Activated T-cell treated with anti-CD3 and anti-CD28 coated beads, Interleukin-2, amount 50 U/mL, for 72 hours (primary cell): ENCODE measurements around the gene HNRNPUL1. TPM values are rescaled to one million over a fixed set of nuclear protein-coding genes. Genes with fewer than 3 reads are reported as not detected.
A peak's percentile ranks its signal among the peaks of the same experiment; 100 is the strongest.

Source experiments
- ATAC-seq, 2 donors: fragments of 150-1000 bp; cut with Tn5 transposase; replicated peaks in 1 of 2; 2 replicates each; pipeline ENCODE4 v1.10.0; 2021; ENCODE audit warnings: moderate library complexity in 2 of 2, mild to moderate bottlenecking in 1 of 2
- DNase-seq, 2 donors: peaks; one replicate each; pipeline ENCODE4 v3.0.0; 2021 to 2022; ENCODE audit warnings: mixed read lengths in 1 of 2
- H3K27ac Mint-ChIP-seq: one replicate; pipeline ENCODE4 v1.8.0; 2022; ENCODE audit warnings: mild to moderate bottlenecking, moderate library complexity, mixed read lengths
- H3K27me3 Mint-ChIP-seq: one replicate; pipeline ENCODE4 v1.8.0; 2022; ENCODE audit warnings: low read depth, mixed read lengths
- H3K36me3 Mint-ChIP-seq, 2 donors: one replicate each; pipeline ENCODE4 v1.8.0; 2022; ENCODE audit warnings: mixed read lengths in 2 of 2, mild to moderate bottlenecking in 1 of 2; ENCODE audit not compliant: insufficient read depth in 2 of 2
- H3K4me1 Mint-ChIP-seq: one replicate; pipeline ENCODE4 v1.8.0; 2022; ENCODE audit warnings: low read depth, mixed read lengths
- H3K4me3 Mint-ChIP-seq, 2 donors: one replicate each; pipeline ENCODE4 v1.8.0; 2022; ENCODE audit warnings: mild to moderate bottlenecking in 2 of 2, mixed read lengths in 2 of 2, moderate library complexity in 2 of 2
- H3K9me3 Mint-ChIP-seq, 2 donors: one replicate each; pipeline ENCODE4 v1.8.0; 2022; ENCODE audit warnings: mixed read lengths in 2 of 2
- total RNA-seq, 2 donors: library from RNA; stranded (reverse); gene quantifications; one replicate each; pipeline ENCODE4 v1.2.3, GENCODE V29; 2022

The HNRNPUL1 gene
- total RNA-seq: 100 to 1,000 TPM; 276 to 351 TPM

DNA sequence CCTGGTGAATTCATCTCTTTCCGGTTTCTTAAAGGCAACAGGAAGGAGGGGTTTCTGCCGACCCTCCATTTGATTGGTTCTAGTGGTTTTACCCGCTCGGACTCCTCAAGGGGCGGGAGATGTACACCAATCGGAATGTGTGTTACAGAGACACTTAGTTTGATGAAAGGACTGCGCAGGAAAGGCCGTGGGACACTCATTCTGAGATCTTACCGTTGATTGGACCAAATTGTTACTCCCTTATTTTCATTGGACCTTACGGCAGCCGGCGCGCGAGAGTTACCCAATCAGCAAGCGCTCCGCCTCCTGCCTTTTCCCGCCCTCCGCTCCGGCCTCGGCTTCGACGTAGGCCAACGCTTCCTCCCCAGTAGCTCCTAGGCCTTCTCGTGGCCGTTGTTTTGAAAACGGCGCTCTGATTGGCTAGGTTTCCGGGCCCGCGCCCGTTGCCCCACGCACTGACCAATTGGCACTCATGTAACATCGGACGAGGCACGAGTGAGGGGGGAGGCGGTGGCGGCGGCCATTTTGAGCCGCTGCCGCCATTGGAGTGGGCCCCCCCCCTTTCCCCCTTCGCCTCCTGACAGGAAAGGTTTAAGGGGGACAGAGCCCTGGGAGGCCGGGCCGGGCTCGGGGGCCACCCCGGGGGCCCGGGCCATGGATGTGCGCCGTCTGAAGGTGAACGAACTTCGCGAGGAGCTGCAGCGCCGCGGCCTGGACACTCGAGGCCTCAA, at the start of gene HNRNPUL1:
Gene HNRNPUL1, plus strand, starts transcription at position 523 of the 731 bp plus-strand sequence. Its CDS starts 132 bp downstream, at position 655.
- peak within 1 kb of the TSS; percentile 97 for H3K27ac Mint-ChIP-seq
- ATAC-seq (peak; percentile 64 to 71), DNase-seq (peak; percentile 99)
- H3K27me3 Mint-ChIP-seq: no peaks in the 10 kb centered on the region
- peaks cover 45% of the 10 kb centered on the region for H3K4me1 Mint-ChIP-seq
- no peaks in the 10 kb centered on the region for H3K9me3 Mint-ChIP-seq
- peaks cover 22 to 26% of the 10 kb centered on the region in 2 donors for H3K36me3 Mint-ChIP-seq
- H3K4me3 Mint-ChIP-seq: peak within 1 kb of the TSS; percentile 90 to 94

DNA sequence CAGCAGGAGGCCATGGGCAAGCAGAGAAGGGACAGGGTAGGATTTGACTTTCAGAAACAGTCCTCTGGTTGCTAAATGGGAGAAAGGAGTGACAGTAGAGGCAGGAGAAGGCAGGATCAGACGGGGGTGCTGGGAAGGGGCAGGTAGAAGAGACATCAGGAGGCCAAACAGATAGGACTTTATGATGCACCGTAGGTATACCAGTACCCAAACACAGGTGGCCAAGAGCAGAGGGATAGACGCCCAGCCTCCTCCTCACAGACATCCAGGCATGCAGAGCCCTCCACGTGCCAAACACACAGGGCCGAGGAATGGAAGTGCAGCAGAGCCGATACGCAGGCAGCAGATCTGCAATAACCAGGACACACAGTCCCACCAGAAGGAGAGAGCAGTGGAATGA, 46.4 kb upstream of the HNRNPUL1 start:
- Mint-ChIP-seq H3K4me1 (peaks cover 7% of the 10 kb centered on the region), H3K36me3 (peaks cover 0 to 1% of the 10 kb centered on the region in 2 donors), H3K27ac (no peak overlapping the region), H3K4me3 (no peak overlapping the region), H3K27me3 (peaks cover 23% of the 10 kb centered on the region), H3K9me3 (no peaks in the 10 kb centered on the region)
- ATAC-seq: no peak
- DNase-seq: no peak

DNA sequence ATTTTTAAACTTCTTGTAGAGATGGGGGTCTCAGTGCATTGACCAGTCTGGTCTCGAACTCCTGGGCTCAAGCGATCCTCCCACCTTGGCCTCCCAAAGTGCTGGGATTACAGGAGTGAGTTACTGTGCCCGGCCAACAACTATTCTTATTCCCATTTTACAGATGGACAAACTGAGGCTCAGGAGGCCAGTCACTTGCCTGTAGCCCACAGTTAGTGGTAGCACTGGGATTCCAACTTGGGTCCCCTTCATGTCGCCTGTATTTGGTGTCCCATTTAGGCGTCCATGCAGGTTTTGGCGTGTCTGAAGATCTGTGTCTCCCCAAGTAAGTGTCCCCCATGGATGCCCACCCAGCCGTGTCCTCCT, 45.9 kb upstream of the HNRNPUL1 start:
- peaks cover 0 to 1% of the 10 kb centered on the region in 2 donors for H3K36me3 Mint-ChIP-seq
- no peaks in the 10 kb centered on the region for H3K9me3 Mint-ChIP-seq
- no peak overlapping the region for H3K4me3 Mint-ChIP-seq
- peaks cover 12% of the 10 kb centered on the region for H3K4me1 Mint-ChIP-seq
- ATAC-seq (no peak), DNase-seq (no peak)
- H3K27ac Mint-ChIP-seq: no peak overlapping the region
- peaks cover 23% of the 10 kb centered on the region for H3K27me3 Mint-ChIP-seq

DNA sequence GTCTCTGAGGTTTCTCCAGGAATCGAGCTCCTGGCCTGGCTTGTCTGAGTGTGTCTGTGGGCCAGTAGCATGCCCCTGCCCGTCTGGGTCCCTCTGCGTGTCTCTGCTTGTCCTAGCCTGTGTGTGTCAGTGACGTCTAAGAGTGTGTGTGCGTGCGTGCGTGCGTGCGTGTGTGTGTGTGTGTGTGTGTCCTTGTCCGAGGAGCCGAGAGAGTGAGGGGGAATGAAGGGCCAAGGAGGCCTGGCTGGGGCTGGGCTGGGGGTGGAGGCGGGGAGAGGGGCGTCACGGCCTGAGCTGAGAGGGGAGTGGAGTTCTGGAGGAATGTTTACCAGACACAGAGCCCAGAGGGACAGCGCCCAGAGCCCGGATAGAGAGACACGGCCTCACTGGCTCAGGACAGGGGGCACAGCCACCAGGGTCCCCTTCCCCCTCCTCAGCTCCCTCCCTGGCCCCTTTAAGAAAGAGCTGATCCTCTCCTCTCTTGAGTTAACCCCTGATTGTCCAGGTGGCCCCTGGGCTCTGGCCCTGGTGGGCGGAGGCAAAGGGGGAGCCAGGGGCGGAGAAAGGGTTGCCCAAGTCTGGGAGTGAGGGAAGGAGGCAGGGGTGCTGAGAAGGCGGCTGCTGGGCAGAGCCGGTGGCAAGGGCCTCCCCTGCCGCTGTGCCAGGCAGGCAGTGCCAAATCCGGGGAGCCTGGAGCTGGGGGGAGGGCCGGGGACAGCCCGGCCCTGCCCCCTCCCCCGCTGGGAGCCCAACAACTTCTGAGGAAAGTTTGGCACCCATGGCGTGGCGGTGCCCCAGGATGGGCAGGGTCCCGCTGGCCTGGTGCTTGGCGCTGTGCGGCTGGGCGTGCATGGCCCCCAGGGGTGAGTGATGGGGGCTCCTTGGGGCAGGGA, 45.3 kb upstream of the HNRNPUL1 start, which contains the start of gene AXL:
Gene AXL, plus strand, starts transcription at position 609 of the 893 bp plus-strand sequence. Its CDS starts 170 bp downstream, at position 779.
- Mint-ChIP-seq H3K36me3 (peaks cover 0 to 1% of the 10 kb centered on the region in 2 donors), H3K27me3 (peaks cover 26% of the 10 kb centered on the region), H3K9me3 (no peaks in the 10 kb centered on the region), H3K27ac (no peak within 1 kb of the TSS), H3K4me1 (peaks cover 17% of the 10 kb centered on the region), H3K4me3 (no peak within 1 kb of the TSS)
- ATAC-seq (peak in 1 of 2 donors; percentile 10), DNase-seq (no peak)

DNA sequence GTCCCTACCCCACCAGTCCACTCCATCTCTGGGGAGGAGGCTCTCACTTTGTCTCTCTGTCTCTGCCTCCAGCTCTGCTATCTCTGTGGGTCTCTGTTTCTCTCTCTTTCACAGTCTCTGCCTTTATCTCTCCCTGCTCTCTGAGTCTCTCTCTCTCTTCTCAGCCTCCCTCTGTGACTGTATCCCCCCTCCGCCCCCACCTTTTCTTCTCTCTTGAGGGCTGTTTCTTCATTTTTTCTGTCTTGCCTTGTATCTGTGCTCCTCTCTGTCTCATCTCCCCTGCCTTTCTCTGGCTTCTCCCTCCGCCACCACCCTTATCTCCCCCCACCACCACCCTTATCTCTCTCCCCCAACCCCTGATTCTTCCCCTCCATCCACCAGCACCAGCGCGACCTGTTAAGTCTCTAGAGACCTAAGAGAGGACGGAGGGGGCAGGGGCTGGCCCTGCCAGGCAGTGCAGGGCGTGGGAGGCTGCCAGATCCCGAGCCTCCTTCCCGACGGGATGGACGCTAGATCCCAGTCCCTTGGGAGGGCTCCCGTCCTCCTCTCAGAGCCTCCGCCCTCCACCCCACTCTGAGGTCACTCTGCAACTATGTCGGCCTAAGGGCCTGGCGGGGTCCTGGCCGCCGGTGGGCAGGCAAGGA, 44.1 kb upstream of the HNRNPUL1 start:
- Mint-ChIP-seq H3K27ac (no peak overlapping the region), H3K4me1 (peaks cover 28% of the 10 kb centered on the region)

DNA sequence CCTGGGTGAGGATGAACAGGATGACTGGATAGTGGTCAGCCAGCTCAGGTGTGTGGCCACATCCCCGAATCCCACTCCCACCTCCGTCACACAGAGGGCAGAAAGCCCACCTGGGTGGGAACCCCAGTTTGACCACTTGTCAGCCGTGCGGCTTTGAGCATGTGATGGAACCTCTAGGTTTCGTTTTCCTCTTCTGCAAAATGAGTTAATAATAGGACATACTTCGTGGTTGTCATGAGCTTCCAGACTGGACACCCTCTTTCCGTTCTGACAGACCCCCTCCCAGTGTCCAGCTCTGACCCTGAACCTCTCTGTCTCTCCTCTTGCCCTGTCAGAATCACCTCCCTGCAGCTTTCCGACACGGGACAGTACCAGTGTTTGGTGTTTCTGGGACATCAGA, 43.4 kb upstream of the HNRNPUL1 start:
- H3K4me1 Mint-ChIP-seq: peaks cover 35% of the 10 kb centered on the region
- ATAC-seq: no peak
- no peak overlapping the region for H3K4me3 Mint-ChIP-seq
- H3K9me3 Mint-ChIP-seq: no peaks in the 10 kb centered on the region
- no peak for DNase-seq
- H3K27me3 Mint-ChIP-seq: peaks cover 30% of the 10 kb centered on the region
- H3K27ac Mint-ChIP-seq: no peak overlapping the region
- peaks cover 1 to 3% of the 10 kb centered on the region in 2 donors for H3K36me3 Mint-ChIP-seq

More for the DNA sequence above, 44.1 kb upstream of the HNRNPUL1 start:
- Mint-ChIP-seq H3K27me3 (peaks cover 30% of the 10 kb centered on the region), H3K36me3 (peaks cover 0 to 1% of the 10 kb centered on the region in 2 donors), H3K9me3 (no peaks in the 10 kb centered on the region), H3K4me3 (no peak overlapping the region)
- DNase-seq (no peak), ATAC-seq (no peak)

DNA sequence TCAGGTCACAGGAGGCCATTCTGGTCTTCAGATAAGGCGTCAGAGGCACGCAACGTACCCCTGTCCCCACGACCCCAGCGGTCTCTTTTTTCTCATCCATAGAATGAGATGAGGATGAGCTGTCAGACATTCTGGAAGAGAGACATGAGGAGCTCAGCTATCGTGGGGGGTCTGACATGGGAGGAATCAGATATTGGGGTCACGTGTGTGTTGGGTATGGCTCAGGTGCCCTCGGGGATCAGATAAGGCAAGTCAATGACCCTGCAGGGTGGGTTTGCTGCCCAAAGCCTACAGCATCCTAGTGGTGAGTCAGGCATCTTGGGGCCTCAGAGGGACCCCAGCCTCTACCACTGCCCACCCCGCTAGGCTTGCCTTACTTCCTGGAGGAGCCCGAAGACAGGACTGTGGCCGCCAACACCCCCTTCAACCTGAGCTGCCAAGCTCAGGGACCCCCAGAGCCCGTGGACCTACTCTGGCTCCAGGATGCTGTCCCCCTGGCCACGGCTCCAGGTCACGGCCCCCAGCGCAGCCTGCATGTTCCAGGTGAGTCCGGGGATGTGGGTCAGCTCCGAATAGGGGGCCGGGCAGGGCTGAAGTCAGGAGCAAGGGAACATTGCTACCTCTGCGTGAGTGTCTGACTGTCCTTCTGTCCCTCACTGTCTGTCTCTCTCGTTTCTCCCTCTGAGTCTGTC, 42.5 kb upstream of the HNRNPUL1 start:
- DNase-seq (no peak), ATAC-seq (no peak)
- Mint-ChIP-seq H3K4me3 (no peak overlapping the region), H3K4me1 (peaks cover 41% of the 10 kb centered on the region), H3K36me3 (peaks cover 1 to 3% of the 10 kb centered on the region in 2 donors), H3K27ac (no peak overlapping the region), H3K27me3 (peaks cover 30% of the 10 kb centered on the region), H3K9me3 (no peaks in the 10 kb centered on the region)

DNA sequence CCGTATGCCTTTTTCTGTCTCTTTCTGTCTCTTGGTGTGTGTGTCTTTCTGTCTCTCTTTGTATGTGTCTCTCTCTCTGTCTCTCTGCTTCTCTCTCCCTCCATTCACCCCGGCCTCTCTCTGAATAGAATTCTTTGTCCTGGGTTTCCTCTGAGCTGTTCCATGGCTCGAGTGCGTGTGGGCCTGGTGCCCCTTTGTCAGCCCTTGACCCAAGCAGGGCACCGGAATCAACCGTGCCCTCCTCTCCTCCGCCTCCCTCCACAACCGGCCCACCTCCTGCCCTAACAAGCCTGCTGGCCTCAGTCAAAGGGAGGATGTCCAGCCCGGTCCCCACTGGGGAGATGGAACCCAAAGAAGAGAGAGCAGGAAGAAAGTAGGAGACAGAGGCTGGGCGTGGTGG, 41.9 kb upstream of the HNRNPUL1 start:
- H3K4me1 Mint-ChIP-seq: peaks cover 46% of the 10 kb centered on the region

DNA sequence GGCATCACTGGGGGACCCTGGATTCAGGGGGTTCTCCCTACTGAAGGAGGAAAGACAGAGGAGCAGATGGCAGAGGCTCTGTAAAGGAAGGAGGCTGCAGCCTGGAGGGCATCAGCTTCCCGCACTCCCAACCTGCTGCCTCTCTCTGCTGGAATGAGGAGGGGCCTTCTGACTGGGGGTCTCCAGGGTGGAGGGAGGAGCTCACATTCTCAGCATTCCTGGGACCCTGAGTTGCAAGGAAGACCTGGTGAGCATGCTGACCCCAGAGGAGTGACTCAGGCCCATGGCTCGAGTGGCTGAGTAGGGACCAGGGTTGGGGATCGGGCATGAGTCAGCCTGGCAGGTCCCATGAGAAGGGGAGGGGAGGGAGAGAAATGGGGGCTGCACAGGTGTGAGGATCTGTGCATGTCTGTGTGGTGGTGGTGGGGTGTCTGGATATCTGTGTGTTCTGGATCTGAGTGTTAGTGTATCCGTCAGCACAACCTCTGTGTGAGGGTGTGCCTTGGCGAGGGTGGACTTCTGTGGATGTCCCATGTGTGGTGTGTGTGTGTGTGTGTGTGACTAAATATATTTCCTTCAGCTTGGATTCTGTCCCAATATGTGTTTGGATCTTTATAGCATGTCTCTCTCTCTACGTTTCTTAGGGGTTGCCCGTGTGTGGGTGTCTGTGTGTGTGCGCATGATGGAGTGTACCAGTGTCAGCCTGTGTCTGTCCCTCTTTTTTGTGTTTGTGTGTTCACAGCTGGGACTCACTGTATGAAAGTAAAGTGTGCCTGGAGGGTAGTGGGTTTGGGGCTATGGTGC, 40.5 kb upstream of the HNRNPUL1 start:
- peak in 1 of 2 donors; percentile 38 for DNase-seq
- Mint-ChIP-seq H3K27me3 (peaks cover 25% of the 10 kb centered on the region), H3K36me3 (peaks cover 1 to 3% of the 10 kb centered on the region in 2 donors), H3K4me1 (peaks cover 43% of the 10 kb centered on the region), H3K27ac (no peak overlapping the region), H3K9me3 (no peaks in the 10 kb centered on the region), H3K4me3 (no peak overlapping the region)
- peak in 1 of 2 donors; percentile 10 for ATAC-seq

More for the DNA sequence above, 41.9 kb upstream of the HNRNPUL1 start:
- Mint-ChIP-seq H3K4me3 (no peak overlapping the region), H3K27ac (no peak overlapping the region), H3K9me3 (no peaks in the 10 kb centered on the region), H3K27me3 (peaks cover 30% of the 10 kb centered on the region), H3K36me3 (peaks cover 1 to 3% of the 10 kb centered on the region in 2 donors)
- no peak for DNase-seq
- no peak for ATAC-seq

DNA sequence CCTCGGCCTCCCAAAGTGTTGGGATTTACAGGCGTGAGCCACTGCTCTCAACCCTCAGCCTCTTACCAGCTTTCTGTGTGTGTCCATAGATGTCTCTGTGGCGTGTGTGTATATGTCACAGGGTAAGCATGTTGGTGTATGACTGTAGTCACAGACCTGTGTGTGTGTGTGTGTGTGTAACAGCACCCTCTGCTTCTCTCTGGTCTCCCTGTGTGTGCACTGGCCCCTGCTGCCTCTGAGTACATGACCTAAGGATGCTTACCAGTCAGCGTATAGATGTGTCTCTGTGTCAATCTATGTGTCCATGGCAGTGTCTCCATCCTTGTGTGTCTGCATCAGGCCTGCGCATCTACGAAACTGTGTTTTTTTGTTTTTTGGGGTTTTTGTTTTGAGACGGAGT, 39.5 kb upstream of the HNRNPUL1 start:
- Mint-ChIP-seq H3K4me1 (peaks cover 40% of the 10 kb centered on the region), H3K27ac (no peak overlapping the region), H3K9me3 (no peaks in the 10 kb centered on the region), H3K36me3 (peaks cover 1 to 3% of the 10 kb centered on the region in 2 donors), H3K27me3 (peaks cover 16% of the 10 kb centered on the region), H3K4me3 (no peak overlapping the region)
- DNase-seq (no peak), ATAC-seq (no peak)

DNA sequence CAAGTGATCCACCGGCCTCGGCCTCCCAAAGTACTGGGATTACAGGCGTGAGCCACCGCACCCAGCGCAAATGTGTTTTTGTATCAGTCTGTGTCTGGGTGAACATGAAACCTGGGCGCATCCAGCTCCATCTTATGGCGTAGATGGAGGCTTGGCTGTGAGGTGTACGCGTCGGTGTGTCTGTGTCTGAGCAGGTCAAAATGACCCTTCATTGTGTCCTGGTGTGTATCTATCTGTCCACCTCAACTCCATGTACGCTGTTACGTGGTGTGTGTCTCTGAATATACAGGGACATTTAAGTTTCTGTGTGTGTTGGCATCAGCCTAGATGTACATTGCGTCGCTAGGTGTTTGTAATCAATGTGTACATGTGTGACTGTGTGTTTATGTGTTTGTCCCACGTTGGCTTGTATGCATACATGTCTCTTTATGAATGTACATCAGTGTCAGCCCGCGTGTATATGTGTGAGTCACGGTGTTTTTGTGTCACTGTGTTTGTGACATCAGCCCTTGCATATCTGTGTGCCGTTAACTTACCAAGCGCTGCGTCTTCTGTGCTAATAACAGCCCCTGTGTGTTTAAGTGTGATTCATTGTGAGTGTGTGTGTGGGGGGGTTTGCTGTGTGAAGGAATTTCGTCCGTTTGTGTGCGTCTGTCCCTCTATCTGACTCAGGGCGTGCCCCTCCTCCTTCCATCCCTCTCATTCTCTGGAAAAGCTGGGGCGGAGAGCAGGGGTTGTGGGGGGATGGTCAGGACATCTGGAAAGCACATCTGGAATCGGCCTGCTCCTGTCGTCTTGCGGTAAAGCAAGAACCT, 38.7 kb upstream of the HNRNPUL1 start:
- H3K27me3 Mint-ChIP-seq: peaks cover 11% of the 10 kb centered on the region
- H3K27ac Mint-ChIP-seq: peak overlapping the region; percentile 51
- DNase-seq (peak; percentile 61 to 79), ATAC-seq (peak; percentile 89 to 90)
- no peaks in the 10 kb centered on the region for H3K9me3 Mint-ChIP-seq
- H3K4me3 Mint-ChIP-seq: peak overlapping the region; percentile 76 to 87
- H3K4me1 Mint-ChIP-seq: peaks cover 40% of the 10 kb centered on the region
- peaks cover 0 to 3% of the 10 kb centered on the region in 2 donors for H3K36me3 Mint-ChIP-seq
